Neural crest cell (in vitro differentiated cells): ENCODE measurements around the gene ARHGAP36. TPM values are rescaled to one million over a fixed set of nuclear protein-coding genes. Genes with fewer than 3 reads are reported as not detected.

Experiments used
- DNase-seq: peaks from one replicate; pipeline ENCODE4 v3.0.0; 2021; ENCODE audit warnings: low read depth, mixed read lengths, low spot score
- H3K27ac Mint-ChIP-seq: one replicate; pipeline ENCODE4 v1.8.0; 2021; ENCODE audit warnings: mild to moderate bottlenecking, mixed read lengths; ENCODE audit not compliant: unreplicated experiment
- H3K27me3 Mint-ChIP-seq: 2 replicates; pipeline ENCODE4 v1.8.0; 2021; ENCODE audit warnings: low read depth, mild to moderate bottlenecking, mixed read lengths
- H3K36me3 Mint-ChIP-seq: 2 replicates; pipeline ENCODE4 v1.8.0; 2021; ENCODE audit warnings: low read depth, mild to moderate bottlenecking, mixed read lengths
- H3K4me1 Mint-ChIP-seq: 2 replicates; pipeline ENCODE4 v1.8.0; 2021; ENCODE audit warnings: mixed read lengths
- H3K4me3 Mint-ChIP-seq: one replicate; pipeline ENCODE4 v1.8.0; 2021; ENCODE audit warnings: mild to moderate bottlenecking, mixed read lengths
- H3K9me3 Mint-ChIP-seq: 2 replicates; pipeline ENCODE4 v1.8.0; 2021; ENCODE audit warnings: mixed read lengths
- CTCF ChIP-seq: fragments of 200-600 bp; sonication (generic); conservative IDR thresholded peaks from 2 replicates; pipeline ENCODE4 v1.5.0; 2021; ENCODE audit warnings: antibody characterized with exemption, mild to moderate bottlenecking
- total RNA-seq: library from RNA; stranded (reverse); gene quantifications from 2 replicates; pipeline ENCODE4 v1.2.1, GENCODE V29; 2021

The ARHGAP36 gene
- total RNA-seq, 1 donor from 2014 or later = 2.4 TPM

- TF ChIP-seq CTCF = no peak
- H3K4me3 Mint-ChIP-seq = no peak overlapping the region
- H3K27me3 Mint-ChIP-seq = peaks cover 64% of the 10 kb centered on the region
- no peak for DNase-seq
- no peak overlapping the region for H3K27ac Mint-ChIP-seq
- H3K9me3 Mint-ChIP-seq = peaks cover 3% of the 10 kb centered on the region
- no peaks in the 10 kb centered on the region for H3K36me3 Mint-ChIP-seq
- H3K4me1 Mint-ChIP-seq = no peaks in the 10 kb centered on the region
These were observed 17.4 kb upstream of the ARHGAP36 start for GRCh38 chrX:131040781-131041180.

- H3K9me3 Mint-ChIP-seq = peaks cover 3% of the 10 kb centered on the region
- peaks cover 5% of the 10 kb centered on the region for H3K4me1 Mint-ChIP-seq
- DNase-seq = no peak
- H3K4me3 Mint-ChIP-seq = no peak overlapping the region
- peaks cover 69% of the 10 kb centered on the region for H3K27me3 Mint-ChIP-seq
- no peak overlapping the region for H3K27ac Mint-ChIP-seq
- TF ChIP-seq CTCF = no peak
- H3K36me3 Mint-ChIP-seq = no peaks in the 10 kb centered on the region
These were observed 16.5 kb upstream of the ARHGAP36 start for GRCh38 chrX:131041667-131042066.

- peaks cover 2% of the 10 kb centered on the region for H3K9me3 Mint-ChIP-seq
- peaks cover 6% of the 10 kb centered on the region for H3K4me1 Mint-ChIP-seq
- peaks cover 55% of the 10 kb centered on the region for H3K27me3 Mint-ChIP-seq
- H3K36me3 Mint-ChIP-seq = no peaks in the 10 kb centered on the region
- no peak for TF ChIP-seq CTCF
- no peak overlapping the region for H3K4me3 Mint-ChIP-seq
- H3K27ac Mint-ChIP-seq = peak overlapping the region; percentile 4
- no peak for DNase-seq
These were observed 12.4 kb upstream of the ARHGAP36 start for GRCh38 chrX:131045726-131046125.

- H3K27ac Mint-ChIP-seq = no peak overlapping the region
- H3K4me3 Mint-ChIP-seq = no peak overlapping the region
- H3K36me3 Mint-ChIP-seq = no peaks in the 10 kb centered on the region
- H3K27me3 Mint-ChIP-seq = peaks cover 46% of the 10 kb centered on the region
- no peak for TF ChIP-seq CTCF
- peaks cover 6% of the 10 kb centered on the region for H3K4me1 Mint-ChIP-seq
- no peaks in the 10 kb centered on the region for H3K9me3 Mint-ChIP-seq
- no peak for DNase-seq
These were observed 11.6 kb upstream of the ARHGAP36 start for GRCh38 chrX:131046596-131046995.

GRCh38 chrX:131047180-131047579 lies 11.0 kb upstream of the ARHGAP36 start:
- H3K9me3 Mint-ChIP-seq = no peaks in the 10 kb centered on the region
- no peak for DNase-seq
- no peaks in the 10 kb centered on the region for H3K36me3 Mint-ChIP-seq
- H3K27ac Mint-ChIP-seq = no peak overlapping the region
- no peak for TF ChIP-seq CTCF
- H3K27me3 Mint-ChIP-seq = peaks cover 49% of the 10 kb centered on the region
- no peak overlapping the region for H3K4me3 Mint-ChIP-seq
- peaks cover 6% of the 10 kb centered on the region for H3K4me1 Mint-ChIP-seq

- no peak overlapping the region for H3K4me3 Mint-ChIP-seq
- H3K4me1 Mint-ChIP-seq = no peaks in the 10 kb centered on the region
- no peaks in the 10 kb centered on the region for H3K36me3 Mint-ChIP-seq
- H3K27me3 Mint-ChIP-seq = peaks cover 59% of the 10 kb centered on the region
- DNase-seq = no peak
- TF ChIP-seq CTCF = no peak
- no peak overlapping the region for H3K27ac Mint-ChIP-seq
- no peaks in the 10 kb centered on the region for H3K9me3 Mint-ChIP-seq
These were observed 5.1 kb upstream of the ARHGAP36 start for GRCh38 chrX:131053076-131053475.
